SHP77 (cell line): ENCODE data around the gene RAB40B.
A peak's percentile ranks its signal among the peaks of the same experiment; 100 is the strongest.

ENCODE experiments used
- DNase-seq, 2 experiments: peaks; one replicate each; lab custom pipeline; 2025; lab: John Stamatoyannopoulos, UW

The RAB40B gene

GRCh38 chr17:82716203-82717010 is 17.9 kb upstream of the RAB40B start, which contains the start of gene FN3KRP:
TSS of gene FN3KRP (plus strand) at chr17:82716706. CDS start at chr17:82716756, 50 bp downstream.
- peak; percentile 90 to 96 for DNase-seq

DNA sequence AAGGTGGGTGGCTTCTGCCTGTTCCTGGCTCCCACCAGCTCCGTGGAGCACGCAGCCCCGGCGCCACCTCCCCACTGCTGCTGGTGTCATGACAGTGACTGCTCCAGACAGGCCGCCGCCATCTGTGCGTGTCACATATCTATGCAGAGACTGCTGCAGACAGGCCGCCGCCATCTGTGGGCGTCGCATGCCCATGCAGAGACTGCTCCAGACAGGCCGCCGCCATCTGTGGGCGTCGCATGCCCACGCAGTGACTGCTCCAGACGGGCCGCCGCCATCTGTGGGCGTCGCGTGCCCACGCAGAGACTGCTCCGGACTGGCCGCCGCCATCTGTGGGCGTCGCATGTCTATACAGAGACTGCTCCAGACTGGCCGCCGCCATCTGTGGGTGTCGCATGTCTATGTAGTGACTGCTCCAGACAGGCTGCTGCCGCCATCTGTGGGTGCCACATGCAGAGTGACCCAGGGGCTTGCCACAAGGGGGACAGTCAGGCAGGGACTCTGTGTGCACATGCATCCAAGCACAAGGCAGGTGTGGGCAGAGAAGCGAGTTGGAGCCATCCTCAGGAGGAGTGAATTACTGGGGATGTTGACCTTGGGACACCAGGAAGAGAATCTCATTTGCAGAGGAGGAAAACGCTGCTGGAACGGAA is 14.7 kb upstream of the RAB40B start:
- DNase-seq: no peak

DNA sequence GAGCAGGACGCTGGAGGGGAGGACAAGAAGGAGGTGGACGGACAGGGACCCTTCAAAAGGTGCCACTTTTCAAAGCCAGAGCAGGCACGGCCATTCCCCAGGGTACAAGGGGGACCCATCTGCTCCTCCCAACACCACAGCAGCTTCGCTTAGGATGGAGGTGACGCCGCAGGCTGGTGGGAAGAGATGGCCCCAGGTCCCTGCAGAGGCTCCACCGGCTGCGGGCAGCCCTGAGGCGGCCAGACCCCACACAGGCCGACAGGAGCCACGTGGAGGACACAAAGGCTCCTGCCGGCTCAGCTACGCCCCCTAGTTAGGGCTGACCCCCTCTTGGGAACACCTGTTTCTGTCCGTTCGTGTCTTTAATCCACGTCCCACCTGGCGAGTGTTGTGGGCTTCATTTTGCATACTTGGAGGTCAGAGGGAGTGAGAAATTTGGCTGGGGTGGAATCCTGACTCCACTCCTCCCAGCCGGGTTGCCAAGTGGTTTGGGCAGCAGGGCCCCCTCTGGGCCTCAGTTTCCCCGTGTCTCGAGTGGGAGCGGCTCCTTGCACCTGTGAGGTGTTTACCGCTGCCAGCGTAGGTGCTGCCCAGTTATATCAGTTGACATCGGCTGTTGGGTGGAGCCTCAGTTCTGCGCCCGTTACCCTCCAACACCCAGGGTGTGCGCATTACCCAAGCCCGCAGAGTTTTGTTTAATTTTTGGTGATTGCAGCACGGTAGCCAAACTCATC is 12.2 kb upstream of the RAB40B start:
- no peak for DNase-seq

DNA sequence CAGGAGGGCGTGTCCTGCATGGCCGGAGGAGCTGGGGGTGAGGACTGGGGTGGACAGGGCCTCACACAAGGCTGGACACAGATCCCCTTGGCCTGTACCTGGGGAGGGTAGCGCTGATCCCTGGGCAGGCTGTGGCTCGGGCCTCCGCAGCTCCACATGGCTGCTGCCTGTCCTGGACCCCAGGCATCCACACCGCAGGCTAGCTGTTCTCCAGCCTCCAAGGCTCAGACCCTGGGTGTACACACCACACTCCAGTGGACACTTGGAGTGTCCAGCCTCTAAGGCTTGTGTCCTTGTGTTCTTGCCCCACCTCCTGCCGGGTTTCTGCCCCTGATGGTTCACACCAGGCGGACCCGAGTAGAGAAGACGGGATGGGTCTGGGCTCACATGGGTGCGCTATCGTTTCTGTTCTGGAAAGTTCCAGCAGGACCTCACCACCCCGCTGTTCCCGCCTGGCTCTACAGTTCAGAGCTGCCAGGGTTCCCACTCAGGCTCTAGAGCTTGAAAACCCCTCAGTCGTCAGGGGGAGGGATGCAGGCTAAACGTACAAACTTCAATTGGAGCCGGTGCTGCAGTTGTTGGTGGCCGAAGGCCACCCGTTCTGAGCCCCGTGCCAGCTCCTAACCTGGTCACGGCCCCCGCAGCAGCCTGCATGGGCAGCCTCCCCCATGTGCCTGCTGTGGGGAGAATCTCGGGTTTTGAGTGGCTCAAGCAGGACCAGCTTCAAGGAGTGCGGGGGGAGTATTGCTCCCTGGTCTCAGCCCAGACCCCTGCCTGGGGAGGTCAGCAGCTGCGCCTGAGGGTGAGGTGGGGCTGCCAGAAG is 11.4 kb upstream of the RAB40B start:
- DNase-seq: no peak

GRCh38 chr17:82709024-82709675 is 10.7 kb upstream of the RAB40B start:
- no peak for DNase-seq

GRCh38 chr17:82705756-82706155 is 7.3 kb upstream of the RAB40B start:
- DNase-seq: no peak

DNA sequence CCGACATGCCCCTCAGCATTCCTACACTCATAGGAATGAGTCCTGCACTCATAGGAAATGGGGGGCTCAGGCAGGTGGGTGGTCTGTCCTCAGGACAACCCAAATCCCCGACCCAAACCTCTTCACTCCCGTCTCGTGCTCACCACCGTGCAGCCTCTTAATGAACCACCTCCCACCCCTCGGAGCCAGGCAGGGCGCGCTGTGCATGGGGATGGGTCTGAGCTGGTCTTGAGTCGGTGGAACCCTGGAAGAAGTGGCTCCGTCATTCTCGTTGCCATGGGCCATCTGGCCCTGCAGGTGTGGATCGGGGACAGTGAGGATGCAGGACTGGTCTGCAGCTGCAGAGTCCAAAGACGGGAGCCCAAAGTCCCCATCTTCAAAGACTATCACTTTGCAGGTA is 6.4 kb upstream of the RAB40B start:
- no peak for DNase-seq

DNA sequence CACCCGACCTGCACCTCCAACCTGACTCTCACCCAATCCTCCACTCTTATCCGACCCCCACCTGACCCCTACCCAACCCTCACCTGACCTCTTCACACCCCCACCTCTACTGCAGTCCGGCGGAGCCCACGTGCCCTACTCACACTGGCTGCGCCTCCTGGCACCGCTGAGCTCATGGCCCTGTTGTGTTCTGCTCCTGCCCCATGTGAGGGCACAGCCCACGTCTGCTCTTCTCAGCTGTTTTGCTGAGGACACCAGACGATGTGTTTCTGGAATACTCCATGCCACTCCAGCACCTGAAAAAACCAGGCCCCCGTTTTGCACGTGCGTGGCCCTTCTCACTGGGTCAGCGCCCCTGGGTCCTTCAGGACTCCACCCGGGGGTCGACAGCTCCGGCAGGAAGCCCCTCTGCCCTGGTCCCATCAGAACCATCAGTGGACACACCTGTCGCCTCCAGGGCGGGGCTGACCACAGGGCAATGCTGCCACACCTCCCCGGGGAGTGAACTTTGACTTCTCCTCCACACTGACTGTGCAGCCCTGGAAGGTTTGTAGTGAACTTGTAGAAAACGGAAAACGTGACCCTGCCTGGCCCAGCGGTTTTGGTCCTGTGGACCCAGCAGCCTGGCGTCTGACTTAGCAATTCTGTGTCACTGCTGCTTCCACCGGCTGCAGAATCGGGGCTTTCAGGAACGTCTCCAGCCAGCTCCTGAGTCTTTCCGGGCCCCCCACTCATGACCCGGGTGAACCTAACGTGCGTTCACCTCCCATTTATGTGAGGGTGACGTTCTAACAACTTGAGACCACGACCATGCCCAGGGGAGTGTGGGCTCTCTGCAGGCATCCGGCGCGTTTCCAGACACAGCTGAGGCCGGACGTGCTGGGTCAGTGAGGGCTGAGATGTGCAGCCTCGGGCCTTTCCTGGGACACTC is 5.7 kb upstream of the RAB40B start:
- no peak for DNase-seq

GRCh38 chr17:82703036-82703745 is 4.7 kb upstream of the RAB40B start:
- no peak for DNase-seq

DNA sequence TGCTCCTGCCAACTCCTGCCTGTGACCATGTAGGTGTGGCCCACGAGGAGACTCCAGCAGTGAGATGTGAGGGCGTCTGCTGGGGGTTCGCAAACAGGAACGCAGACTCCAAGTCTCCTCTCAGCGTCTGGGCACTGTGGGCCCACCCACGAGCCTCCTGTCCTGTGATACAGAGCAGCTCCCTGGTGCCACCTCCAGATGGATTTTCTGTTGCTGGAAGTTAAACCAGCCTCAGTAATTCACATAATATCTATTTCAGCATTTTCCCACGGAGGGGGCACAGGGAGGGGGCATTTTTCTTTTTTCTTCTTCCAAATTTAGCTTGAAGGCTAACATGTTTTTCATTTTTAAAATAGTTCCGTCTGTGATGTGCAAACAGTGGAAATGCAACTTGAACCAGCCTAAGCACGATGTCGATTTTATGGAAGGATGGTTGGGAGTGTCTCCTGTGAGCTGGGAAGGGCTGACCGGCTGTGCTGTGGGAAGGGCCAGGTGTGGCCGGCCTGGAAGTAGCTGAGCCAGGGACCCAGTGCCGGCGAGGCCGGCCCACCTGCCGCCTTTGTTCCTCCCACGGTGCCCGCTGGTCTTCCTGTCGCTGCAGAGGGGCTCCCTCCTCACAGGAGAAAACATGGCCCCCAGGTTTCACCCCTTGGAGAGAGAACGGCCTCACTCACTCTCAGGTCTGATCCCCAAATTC is 3.9 kb upstream of the RAB40B start:
- peak in 1 of 2 experiments; percentile 45 for DNase-seq

GRCh38 chr17:82699551-82699950 is 1.1 kb upstream of the RAB40B start:
- no peak for DNase-seq

GRCh38 chr17:82698974-82699442 is 510 bp upstream of the RAB40B start:
- peak in 1 of 2 experiments; percentile 49 for DNase-seq

GRCh38 chr17:82697808-82698064 is 762 bp downstream of the RAB40B start:
- DNase-seq: no peak

DNA sequence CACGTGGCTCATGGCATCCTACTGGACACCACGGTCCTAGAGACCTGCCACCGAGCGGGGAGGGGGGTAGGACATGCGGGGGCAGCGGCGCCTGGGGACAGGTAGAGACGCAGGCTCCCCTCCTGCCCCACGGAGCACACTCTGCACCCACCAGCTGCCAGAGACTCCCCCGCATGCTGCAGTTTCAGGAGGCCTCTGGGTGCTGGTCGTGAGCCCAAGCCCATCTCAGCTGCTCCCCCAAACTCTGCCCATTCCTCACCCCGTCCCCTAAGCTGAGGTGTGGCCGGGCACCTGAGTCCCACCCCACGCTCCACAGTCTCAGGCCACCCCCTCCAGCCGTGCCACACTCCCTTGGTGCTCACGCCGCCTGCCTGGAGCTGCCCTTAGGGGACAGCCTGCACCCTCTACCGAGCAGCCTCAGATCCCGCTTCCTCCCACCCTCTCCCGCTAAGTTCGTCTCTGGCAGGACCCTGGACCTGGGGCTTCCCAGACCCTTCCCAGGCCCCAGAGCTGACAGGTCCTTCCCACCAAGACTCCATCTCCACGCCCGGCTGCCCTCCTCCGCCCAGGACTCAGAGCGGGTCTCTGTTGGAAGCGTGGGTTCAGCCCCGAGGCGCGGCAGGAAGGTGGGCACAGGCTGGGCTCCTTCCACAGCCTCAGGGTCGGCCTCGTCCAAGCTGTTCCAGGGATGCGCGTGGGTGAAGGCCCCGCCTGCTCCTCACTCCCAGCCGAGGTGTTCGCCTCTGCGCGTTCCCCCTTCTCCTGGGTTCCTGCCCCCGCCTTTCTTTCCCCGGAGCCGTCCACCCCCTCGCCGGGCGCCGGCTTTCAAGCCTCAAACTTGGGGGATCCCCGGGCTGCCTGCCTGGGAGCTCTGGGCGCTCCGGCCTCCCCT is 1.3 kb downstream of the RAB40B start:
- DNase-seq: no peak

DNA sequence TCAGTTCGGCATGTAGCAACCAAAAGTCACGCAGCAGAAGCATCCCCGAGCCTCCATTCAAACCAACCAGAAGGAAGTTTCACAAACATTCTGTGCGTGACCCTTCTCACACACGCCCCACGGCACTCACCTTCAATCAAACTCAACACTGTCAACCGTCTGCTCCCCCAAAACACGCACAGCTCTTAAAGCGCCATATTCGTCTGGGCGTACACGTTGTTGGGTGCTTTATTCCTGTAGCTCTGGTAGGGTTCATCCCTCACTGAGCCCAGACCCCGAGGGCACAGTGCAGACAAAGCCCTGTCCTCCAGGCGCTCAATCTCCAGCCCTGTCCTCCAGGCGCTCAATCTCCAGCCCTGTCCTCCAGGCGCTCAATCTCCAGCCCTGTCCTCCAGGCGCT is 2.2 kb downstream of the RAB40B start:
- no peak for DNase-seq

DNA sequence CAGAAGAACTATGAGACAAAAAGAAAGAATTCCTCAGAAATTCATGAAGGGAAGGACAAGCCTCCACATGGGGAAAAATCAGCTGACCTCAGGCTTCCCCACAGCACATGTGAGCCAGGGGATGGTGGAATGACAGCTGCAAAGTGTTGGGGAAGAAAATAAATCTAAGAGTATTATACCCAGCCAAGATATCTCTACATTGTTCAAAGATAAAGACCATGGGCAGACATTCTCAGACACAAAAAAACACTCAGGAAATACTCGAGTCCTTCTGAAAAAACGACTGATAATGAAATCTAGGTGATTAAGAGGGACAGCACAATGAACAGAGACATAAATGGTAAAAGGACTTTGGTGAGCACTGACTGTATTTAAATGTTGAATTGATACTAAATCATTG is 3.9 kb downstream of the RAB40B start:
- no peak for DNase-seq

DNA sequence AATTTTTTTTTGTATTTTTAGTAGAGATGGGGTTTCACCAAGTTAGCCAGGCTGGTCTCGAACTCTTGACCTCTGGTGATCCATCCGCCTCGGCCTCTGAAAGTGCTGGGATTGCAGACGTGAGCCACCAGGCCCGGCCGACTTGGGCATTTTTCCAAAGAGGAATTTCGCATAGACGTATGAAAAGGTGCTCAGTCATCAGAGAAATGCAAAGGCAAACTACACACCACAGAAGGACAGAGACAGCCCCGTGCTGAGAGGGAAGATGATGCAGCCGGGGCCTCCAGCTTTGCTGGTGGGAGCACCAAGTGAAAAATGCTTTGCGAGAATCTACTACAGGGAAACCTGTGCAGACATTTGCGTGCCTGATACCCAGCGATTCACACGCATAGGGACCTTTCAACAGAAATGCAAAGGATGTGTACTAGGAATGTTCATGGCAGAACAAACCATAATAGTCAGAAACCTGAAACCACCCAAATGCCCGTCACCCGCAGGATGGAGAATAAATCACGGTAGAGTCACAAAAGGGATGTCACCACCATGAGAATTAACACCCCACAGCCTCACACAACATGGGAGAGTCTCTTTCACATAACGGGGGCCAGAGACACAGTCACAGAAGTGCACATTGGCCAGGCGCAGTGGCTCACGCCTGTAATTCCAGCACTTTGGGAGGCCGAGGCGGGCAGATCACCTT is 5.2 kb downstream of the RAB40B start:
- DNase-seq: no peak
